ENCODE results near the gene BFSP1. TPM values are rescaled to one million over a fixed set of nuclear protein-coding genes. Genes with fewer than 3 reads are reported as not detected.

BFSP1 gene
- total and polyA plus RNA-seq, 2 experiments from 2014 or later = 2.7 to 4.9 TPM

- no peaks in the 10 kb centered on the region for H3K27me3 ChIP-seq (ENCODE audit: insufficient read depth)
- H3K4me2 ChIP-seq = no peak overlapping the region
- ATAC-seq = no peak
Observed at GRCh38 chr20:17511401-17511800, 19.8 kb downstream of the BFSP1 start.

GRCh38 chr20:17510548-17510947 lies 20.6 kb downstream of the BFSP1 start:
- no peak overlapping the region for H2AFZ ChIP-seq
- TF ChIP-seq REST (IDR thresholded peaks at IDR 0.05; ENCODE audit: unreplicated experiment) = no peak
- TF ChIP-seq EZH2phosphoT487 (IDR thresholded peaks at IDR 0.05; ENCODE audit: unreplicated experiment) = no peak
- no peak for TF ChIP-seq CREB1 (CRISPR knock-in tag; IDR thresholded peaks at IDR 0.05; ENCODE audit: low read depth)
- no peak for TF ChIP-seq ZNF462 (CRISPR knock-in tag; IDR thresholded peaks at IDR 0.05)
- no peak for TF ChIP-seq NANOG (IDR thresholded peaks at IDR 0.05; ENCODE audit: borderline replicate concordance)
- TF ChIP-seq CTCF (conservative IDR thresholded peaks at IDR 0.05; ENCODE audit: low read depth in 2 of 2) = no peak
- no peak for TF ChIP-seq ZNF114 (CRISPR knock-in tag; IDR thresholded peaks at IDR 0.05)
- TF ChIP-seq STAT1 (IDR thresholded peaks at IDR 0.05; ENCODE audit: unreplicated experiment) = no peak
- TF ChIP-seq ZNF331 (CRISPR knock-in tag; IDR thresholded peaks at IDR 0.05; ENCODE audit: low read depth) = no peak
- no peak for TF ChIP-seq EZH2 (IDR thresholded peaks at IDR 0.05; ENCODE audit: low read depth, unreplicated experiment)
- DNase-seq (ENCODE audit: low spot score) (no peak), ATAC-seq (no peak)
- no peaks in the 10 kb centered on the region for H3K4me1 ChIP-seq (ENCODE audit: insufficient read depth)
- no peaks in the 10 kb centered on the region for H3K36me3 ChIP-seq (ENCODE audit: insufficient read depth)
- H3K27me3 ChIP-seq (ENCODE audit: insufficient read depth) = 0 out of 2 replicates have a peak, but pooled peaks cover 4% of the 10 kb centered on the region
- H3K4me2 ChIP-seq = no peak overlapping the region
- H3K9me2 ChIP-seq (ENCODE audit: insufficient read depth) = no peaks in the 10 kb centered on the region
- no peaks in the 10 kb centered on the region for H3K79me2 ChIP-seq (replicated peaks; ENCODE audit: insufficient read depth)
- H3K27ac ChIP-seq (ENCODE audit: low read depth) = no peak overlapping the region
- H3K4me3 ChIP-seq = no peak overlapping the region
- H3F3A ChIP-seq (replicated peaks; ENCODE audit: low read depth) = no peaks in the 10 kb centered on the region
- Mint-ChIP-seq H3K27ac (no peak overlapping the region), H3K4me3 (no peak overlapping the region), H3K27me3 (ENCODE audit: insufficient read depth, low read depth, poor library complexity) (peaks cover 9% of the 10 kb centered on the region), H3K9me3 (no peaks in the 10 kb centered on the region), H3K36me3 (ENCODE audit: low read depth) (no peaks in the 10 kb centered on the region), H3K4me1 (peaks cover 2% of the 10 kb centered on the region; the same call in 2 of the 3 replicates)
- no peaks in the 10 kb centered on the region for H4K20me1 ChIP-seq (replicated peaks; ENCODE audit: insufficient read depth)

More at GRCh38 chr20:17511401-17511800, 19.8 kb downstream of the BFSP1 start:
- H3K36me3 Mint-ChIP-seq (ENCODE audit: low read depth) = no peaks in the 10 kb centered on the region
- peaks cover 2% of the 10 kb centered on the region; the same call in 1 of the 3 replicates for H3K4me1 Mint-ChIP-seq
- H3K79me2 ChIP-seq (replicated peaks; ENCODE audit: insufficient read depth) = no peaks in the 10 kb centered on the region
- no peak overlapping the region for H3K27ac Mint-ChIP-seq
- H3K27ac ChIP-seq (ENCODE audit: low read depth) = no peak overlapping the region
- peaks cover 4% of the 10 kb centered on the region for H3K27me3 Mint-ChIP-seq (ENCODE audit: insufficient read depth, low read depth, poor library complexity)
- no peak overlapping the region for H3K4me3 Mint-ChIP-seq
- H4K20me1 ChIP-seq (replicated peaks; ENCODE audit: insufficient read depth) = no peaks in the 10 kb centered on the region
- H3K4me3 ChIP-seq = no peak overlapping the region
- H3K4me1 ChIP-seq (ENCODE audit: insufficient read depth) = no peaks in the 10 kb centered on the region
- H2AFZ ChIP-seq = no peak overlapping the region
- no peaks in the 10 kb centered on the region for H3K9me3 Mint-ChIP-seq
- H3K9me2 ChIP-seq (ENCODE audit: insufficient read depth) = no peaks in the 10 kb centered on the region
- H3K36me3 ChIP-seq (ENCODE audit: insufficient read depth) = no peaks in the 10 kb centered on the region
- no peak for DNase-seq (ENCODE audit: low spot score)
- no peaks in the 10 kb centered on the region for H3F3A ChIP-seq (replicated peaks; ENCODE audit: low read depth)
- TF ChIP-seq POLR2AphosphoS5 (IDR thresholded peaks at IDR 0.05; ENCODE audit: low read depth) = no peak
